ENCODE measurements around the gene DCST1.

DCST1 gene

DNA sequence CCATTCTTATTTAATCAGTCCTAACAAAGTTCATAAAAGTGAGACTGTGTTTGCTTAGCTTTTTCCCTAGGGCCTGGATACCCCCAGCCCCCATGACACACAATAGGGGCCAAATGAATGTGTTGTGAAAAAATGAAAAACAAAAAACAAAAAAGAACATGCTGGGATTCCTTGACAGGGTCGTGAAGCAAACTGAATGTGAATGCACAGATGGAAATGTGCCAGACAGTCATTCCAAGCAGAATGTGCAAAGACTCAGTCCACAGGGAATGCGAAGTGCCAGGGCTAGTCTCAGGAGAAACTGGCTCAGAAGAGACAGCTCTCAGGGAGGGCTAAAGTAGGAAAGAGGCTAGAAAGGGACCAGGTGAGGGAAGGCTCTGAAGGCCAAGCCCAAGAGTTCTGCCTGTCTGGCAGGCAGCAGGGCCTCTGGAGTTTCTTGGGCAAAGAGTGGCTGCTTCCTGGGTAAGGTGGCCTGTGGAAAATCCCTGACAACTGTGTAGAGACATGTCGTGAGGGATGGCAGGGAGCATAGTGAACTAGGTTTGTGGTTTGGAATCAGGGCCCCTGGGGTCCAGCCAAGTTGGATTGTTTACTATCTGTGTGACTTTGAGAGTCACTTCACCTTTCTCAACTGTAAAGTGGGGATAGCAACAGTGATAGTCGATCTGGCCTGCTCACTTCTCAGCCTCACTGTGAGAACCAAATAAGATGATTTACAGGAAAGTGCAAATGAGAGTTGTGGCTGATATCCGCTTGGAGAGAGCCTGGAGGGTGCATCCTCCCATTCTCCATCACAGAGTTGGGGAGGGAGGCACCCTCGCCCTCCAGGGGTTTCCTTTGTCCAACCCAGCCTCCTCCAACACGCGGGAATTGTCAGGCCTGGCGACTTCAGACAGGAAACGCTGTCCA is 16.3 kb downstream of the DCST1 start:
- peaks cover 27% of the 10 kb centered on the region for H3K4me1 Mint-ChIP-seq
- H3K36me3 Mint-ChIP-seq, result no peaks in the 10 kb centered on the region
- peak overlapping the region; percentile 86 for H3K4me3 Mint-ChIP-seq
- no peaks in the 10 kb centered on the region for H3K27me3 Mint-ChIP-seq
- peak overlapping the region; percentile 46 for H3K27ac Mint-ChIP-seq
- H3K9me3 Mint-ChIP-seq, result no peaks in the 10 kb centered on the region

DNA sequence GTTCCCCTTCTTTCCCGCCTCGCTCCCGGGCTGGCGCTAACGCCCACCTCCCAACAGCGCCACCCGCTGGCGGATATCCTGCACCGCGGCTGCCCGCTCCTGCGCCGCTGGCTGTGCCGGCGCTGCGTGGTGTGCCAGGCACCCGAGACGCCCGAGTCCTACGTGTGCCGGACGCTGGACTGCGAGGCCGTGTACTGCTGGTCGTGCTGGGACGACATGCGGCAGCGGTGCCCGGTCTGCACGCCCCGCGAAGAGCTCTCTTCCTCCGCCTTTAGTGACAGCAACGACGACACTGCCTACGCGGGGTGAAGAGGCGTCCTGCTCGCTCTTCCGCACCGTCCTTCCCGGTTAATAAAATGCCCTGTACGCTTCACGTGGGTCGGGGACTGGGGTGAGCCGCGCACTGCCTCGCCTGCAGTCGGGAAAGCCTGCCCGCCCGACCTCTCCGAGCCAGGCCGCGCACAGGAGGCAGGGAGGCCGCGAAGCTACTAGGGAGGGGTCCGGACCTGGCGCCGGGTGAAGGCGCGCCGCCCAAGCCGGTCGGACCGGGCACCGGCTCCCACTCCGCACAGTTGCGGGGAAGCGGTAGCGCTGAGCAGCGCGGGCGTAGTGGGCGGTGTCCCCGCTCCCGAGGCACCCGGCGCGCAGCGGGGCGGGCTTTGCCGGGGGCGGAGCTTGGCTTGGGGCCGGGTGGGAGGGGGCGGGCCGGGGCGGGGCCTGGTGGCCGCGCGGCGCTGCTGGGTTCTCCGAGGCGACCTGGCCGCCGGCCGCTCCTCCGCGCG is 17.1 kb downstream of the DCST1 start, which contains the start of gene ADAM15:
ADAM15 (plus strand) TSS at position 757 of the 782 bp plus-strand sequence. CDS start 71 bp downstream, outside the sequence.
- H3K4me3 Mint-ChIP-seq, result peak within 1 kb of the TSS; percentile 87
- no peaks in the 10 kb centered on the region for H3K9me3 Mint-ChIP-seq
- H3K36me3 Mint-ChIP-seq, result no peaks in the 10 kb centered on the region
- peaks cover 24% of the 10 kb centered on the region for H3K4me1 Mint-ChIP-seq
- H3K27me3 Mint-ChIP-seq, result no peaks in the 10 kb centered on the region
- peak within 1 kb of the TSS; percentile 84 for H3K27ac Mint-ChIP-seq

- Mint-ChIP-seq H3K36me3 (no peaks in the 10 kb centered on the region), H3K27ac (no peak overlapping the region), H3K9me3 (no peaks in the 10 kb centered on the region), H3K4me3 (peak overlapping the region; percentile 87), H3K4me1 (peaks cover 24% of the 10 kb centered on the region), H3K27me3 (no peaks in the 10 kb centered on the region)
Observed at GRCh38 chr1:155051342-155051776, 17.7 kb downstream of the DCST1 start.

DNA sequence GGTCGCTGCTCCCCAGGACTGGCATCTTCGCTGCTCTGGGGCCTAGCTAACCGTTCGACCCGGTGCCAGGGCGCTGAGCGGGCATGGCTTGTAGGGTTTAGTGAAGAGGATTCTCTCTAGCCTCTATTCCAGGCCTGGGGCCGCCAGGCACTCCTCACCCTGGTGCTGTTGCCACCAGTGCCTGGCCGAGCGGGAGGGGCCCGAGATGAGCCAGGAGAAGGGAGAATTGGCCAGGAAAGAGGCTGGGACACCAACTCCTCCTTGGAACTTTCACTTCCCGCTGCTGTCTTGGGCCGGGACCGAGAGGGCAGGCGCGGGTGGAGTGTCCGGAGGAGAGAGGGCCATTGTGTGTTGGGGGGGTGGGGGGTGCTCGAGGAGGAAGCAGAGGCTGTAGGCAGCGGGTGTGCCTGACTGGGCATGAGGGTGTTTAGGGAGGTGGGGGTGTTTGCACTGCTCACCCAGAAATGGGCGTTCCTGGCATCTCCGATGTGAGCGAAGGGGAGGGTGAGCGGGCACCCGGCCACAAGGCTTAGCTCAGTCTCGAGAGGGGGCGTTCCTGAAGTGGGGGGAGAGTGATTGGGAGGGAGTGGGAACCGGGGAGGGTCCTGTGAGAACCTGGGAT is 18.3 kb downstream of the DCST1 start:
- peaks cover 24% of the 10 kb centered on the region for H3K4me1 Mint-ChIP-seq
- no peaks in the 10 kb centered on the region for H3K9me3 Mint-ChIP-seq
- no peaks in the 10 kb centered on the region for H3K27me3 Mint-ChIP-seq
- H3K36me3 Mint-ChIP-seq, result no peaks in the 10 kb centered on the region
- peak overlapping the region; percentile 87 for H3K4me3 Mint-ChIP-seq
- H3K27ac Mint-ChIP-seq, result no peak overlapping the region

- peaks cover 1% of the 10 kb centered on the region for H3K36me3 Mint-ChIP-seq
- H3K27me3 Mint-ChIP-seq, result no peaks in the 10 kb centered on the region
- peak overlapping the region; percentile 87 for H3K4me3 Mint-ChIP-seq
- peaks cover 24% of the 10 kb centered on the region for H3K4me1 Mint-ChIP-seq
- no peak overlapping the region for H3K27ac Mint-ChIP-seq
- no peaks in the 10 kb centered on the region for H3K9me3 Mint-ChIP-seq
Observed at GRCh38 chr1:155052439-155053395, 19.1 kb downstream of the DCST1 start.

DNA sequence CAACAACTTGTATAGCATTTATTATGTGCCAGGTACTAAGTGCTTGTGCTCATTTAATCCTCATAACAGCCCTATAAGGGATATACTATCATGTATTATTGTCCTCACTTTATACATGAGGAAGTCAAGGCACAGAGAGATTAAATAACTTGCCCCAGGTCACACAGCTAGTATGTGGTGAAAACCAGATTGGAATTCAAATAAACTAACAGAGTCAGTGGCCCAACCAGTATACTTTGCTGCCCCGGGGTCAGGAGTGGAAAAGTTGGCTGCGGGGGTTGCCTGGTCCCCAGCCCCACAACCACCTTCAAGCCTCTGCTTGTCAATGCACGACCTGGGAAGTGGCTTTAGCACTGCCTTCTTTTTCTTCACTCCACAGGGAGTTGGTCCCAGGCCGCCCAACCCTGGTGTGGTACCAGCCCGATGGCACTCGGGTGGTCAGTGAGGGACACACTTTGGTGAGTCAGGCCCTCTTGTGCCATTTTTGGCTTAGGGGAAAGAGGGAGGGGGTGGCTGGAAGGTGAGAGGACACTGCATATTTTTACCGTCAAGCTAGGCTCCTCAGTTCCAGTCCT is 20.0 kb downstream of the DCST1 start:
- Mint-ChIP-seq H3K27ac (no peak overlapping the region), H3K27me3 (no peaks in the 10 kb centered on the region), H3K36me3 (peaks cover 1% of the 10 kb centered on the region), H3K4me3 (peak overlapping the region; percentile 23), H3K4me1 (peaks cover 24% of the 10 kb centered on the region), H3K9me3 (no peaks in the 10 kb centered on the region)

- H3K4me1 Mint-ChIP-seq, result peaks cover 20% of the 10 kb centered on the region
- H3K4me3 Mint-ChIP-seq, result no peak overlapping the region
- H3K9me3 Mint-ChIP-seq, result no peaks in the 10 kb centered on the region
- no peak overlapping the region for H3K27ac Mint-ChIP-seq
- H3K36me3 Mint-ChIP-seq, result peaks cover 1% of the 10 kb centered on the region
- no peaks in the 10 kb centered on the region for H3K27me3 Mint-ChIP-seq
Observed at GRCh38 chr1:155057104-155057503, 23.5 kb downstream of the DCST1 start.

DNA sequence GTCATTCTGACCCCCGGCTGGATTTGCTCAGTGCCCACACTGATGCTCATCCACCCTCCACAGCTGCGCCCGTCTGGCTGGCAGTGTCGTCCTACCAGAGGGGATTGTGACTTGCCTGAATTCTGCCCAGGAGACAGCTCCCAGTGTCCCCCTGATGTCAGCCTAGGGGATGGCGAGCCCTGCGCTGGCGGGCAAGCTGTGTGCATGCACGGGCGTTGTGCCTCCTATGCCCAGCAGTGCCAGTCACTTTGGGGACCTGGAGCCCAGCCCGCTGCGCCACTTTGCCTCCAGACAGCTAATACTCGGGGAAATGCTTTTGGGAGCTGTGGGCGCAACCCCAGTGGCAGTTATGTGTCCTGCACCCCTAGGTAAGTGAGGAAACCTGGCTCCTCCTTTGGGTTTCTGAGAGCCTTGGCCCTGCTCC is 24.2 kb downstream of the DCST1 start:
- Mint-ChIP-seq H3K27ac (no peak overlapping the region), H3K36me3 (peaks cover 1% of the 10 kb centered on the region), H3K27me3 (no peaks in the 10 kb centered on the region), H3K9me3 (no peaks in the 10 kb centered on the region), H3K4me1 (peaks cover 19% of the 10 kb centered on the region), H3K4me3 (no peak overlapping the region)

- Mint-ChIP-seq H3K27me3 (no peaks in the 10 kb centered on the region), H3K4me1 (peaks cover 33% of the 10 kb centered on the region), H3K9me3 (no peaks in the 10 kb centered on the region), H3K36me3 (peaks cover 1% of the 10 kb centered on the region), H3K4me3 (no peak overlapping the region), H3K27ac (no peak overlapping the region)
Observed at GRCh38 chr1:155060736-155061135, 27.1 kb downstream of the DCST1 start.

GRCh38 chr1:155061381-155062150 is 27.9 kb downstream of the DCST1 start:
- Mint-ChIP-seq H3K27me3 (no peaks in the 10 kb centered on the region), H3K4me1 (peaks cover 35% of the 10 kb centered on the region), H3K4me3 (peak overlapping the region; percentile 34), H3K9me3 (no peaks in the 10 kb centered on the region), H3K27ac (peak overlapping the region; percentile 65), H3K36me3 (peaks cover 1% of the 10 kb centered on the region)

DNA sequence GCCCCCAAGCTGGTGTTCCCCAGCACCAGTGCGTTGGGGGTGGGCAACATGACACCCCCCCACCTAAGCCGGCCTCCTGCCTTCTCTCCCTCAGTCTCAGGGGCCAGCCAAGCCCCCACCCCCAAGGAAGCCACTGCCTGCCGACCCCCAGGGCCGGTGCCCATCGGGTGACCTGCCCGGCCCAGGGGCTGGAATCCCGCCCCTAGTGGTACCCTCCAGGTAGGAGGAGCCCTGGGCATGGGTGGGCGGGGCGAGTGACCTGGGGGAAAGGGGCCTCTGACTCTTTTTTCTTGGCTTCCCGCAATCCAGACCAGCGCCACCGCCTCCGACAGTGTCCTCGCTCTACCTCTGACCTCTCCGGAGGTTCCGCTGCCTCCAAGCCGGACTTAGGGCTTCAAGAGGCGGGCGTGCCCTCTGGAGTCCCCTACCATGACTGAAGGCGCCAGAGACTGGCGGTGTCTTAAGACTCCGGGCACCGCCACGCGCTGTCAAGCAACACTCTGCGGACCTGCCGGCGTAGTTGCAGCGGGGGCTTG is 28.6 kb downstream of the DCST1 start:
- Mint-ChIP-seq H3K36me3 (peaks cover 1% of the 10 kb centered on the region), H3K27ac (no peak overlapping the region), H3K4me3 (peak overlapping the region; percentile 30), H3K4me1 (peaks cover 35% of the 10 kb centered on the region), H3K9me3 (no peaks in the 10 kb centered on the region), H3K27me3 (no peaks in the 10 kb centered on the region)

- Mint-ChIP-seq H3K9me3 (no peaks in the 10 kb centered on the region), H3K27me3 (no peaks in the 10 kb centered on the region), H3K36me3 (no peaks in the 10 kb centered on the region), H3K27ac (no peak overlapping the region), H3K4me1 (peaks cover 35% of the 10 kb centered on the region), H3K4me3 (peak overlapping the region; percentile 90)
Observed at GRCh38 chr1:155062702-155063411, 29.2 kb downstream of the DCST1 start.

DNA sequence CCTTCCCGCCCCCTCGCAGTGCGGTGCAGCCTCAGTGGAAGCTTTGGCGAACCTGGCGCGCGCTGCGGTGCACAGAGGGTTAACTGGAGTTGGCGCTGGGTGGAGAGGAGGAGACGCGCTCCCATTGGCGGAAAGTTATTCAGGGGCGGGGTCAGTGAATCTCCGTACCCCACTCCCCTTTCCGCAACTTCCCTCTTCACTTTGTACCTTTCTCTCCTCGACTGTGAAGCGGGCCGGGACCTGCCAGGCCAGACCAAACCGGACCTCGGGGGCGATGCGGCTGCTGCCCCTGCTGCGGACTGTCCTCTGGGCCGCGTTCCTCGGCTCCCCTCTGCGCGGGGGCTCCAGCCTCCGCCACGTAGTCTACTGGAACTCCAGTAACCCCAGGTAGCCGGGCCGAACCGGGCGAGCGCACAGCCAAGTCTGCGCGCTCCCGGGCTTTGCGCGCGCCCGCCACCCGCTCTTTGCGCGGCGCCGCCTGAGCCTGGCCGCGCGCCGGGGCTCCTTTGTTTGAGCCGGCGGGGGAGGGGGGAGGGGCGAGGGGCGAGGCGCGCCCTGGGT is 30.0 kb downstream of the DCST1 start, which contains the start of gene EFNA4:
EFNA4 (plus strand) TSS at position 191 of the 561 bp plus-strand sequence; CDS start at position 275, 84 bp downstream.
- no peaks in the 10 kb centered on the region for H3K9me3 Mint-ChIP-seq
- no peaks in the 10 kb centered on the region for H3K27me3 Mint-ChIP-seq
- H3K36me3 Mint-ChIP-seq, result peaks cover 2% of the 10 kb centered on the region
- H3K4me3 Mint-ChIP-seq, result peak within 1 kb of the TSS; percentile 93
- peak within 1 kb of the TSS; percentile 25 for H3K27ac Mint-ChIP-seq
- H3K4me1 Mint-ChIP-seq, result peaks cover 35% of the 10 kb centered on the region
